Activated naive CD8-positive, alpha-beta T cell treated with anti-CD3 and anti-CD28 coated beads, Interleukin-2, amount 50 U/mL, for 24 hours (primary cell): ENCODE measurements around the gene TUT1.
"Not testable (repeated sequence)": the region's sequence is repeated elsewhere in the genome, so short reads cannot be mapped to it uniquely, and the experiment has no call there.

Experiments
- ATAC-seq: fragments of 150-1000 bp; cut with Tn5 transposase; one replicate; pipeline ENCODE4 v1.10.0; 2021
- DNase-seq: peaks from one replicate; pipeline ENCODE4 v3.0.0; 2021
- H3K27ac Mint-ChIP-seq: one replicate; pipeline ENCODE4 v1.8.0; 2021; ENCODE audit warnings: mild to moderate bottlenecking, mixed read lengths
- H3K27me3 Mint-ChIP-seq: one replicate; pipeline ENCODE4 v1.8.0; 2021; ENCODE audit warnings: mixed read lengths
- H3K36me3 Mint-ChIP-seq: one replicate; pipeline ENCODE4 v1.8.0; 2021; ENCODE audit warnings: low read depth, mixed read lengths
- H3K4me1 Mint-ChIP-seq: one replicate; pipeline ENCODE4 v1.8.0; 2021; ENCODE audit warnings: mixed read lengths
- H3K4me3 Mint-ChIP-seq: one replicate; pipeline ENCODE4 v1.8.0; 2021; ENCODE audit warnings: mild to moderate bottlenecking, moderate library complexity, mixed read lengths
- H3K9me3 Mint-ChIP-seq: one replicate; pipeline ENCODE4 v1.8.0; 2021; ENCODE audit warnings: mixed read lengths

Gene TUT1

DNA sequence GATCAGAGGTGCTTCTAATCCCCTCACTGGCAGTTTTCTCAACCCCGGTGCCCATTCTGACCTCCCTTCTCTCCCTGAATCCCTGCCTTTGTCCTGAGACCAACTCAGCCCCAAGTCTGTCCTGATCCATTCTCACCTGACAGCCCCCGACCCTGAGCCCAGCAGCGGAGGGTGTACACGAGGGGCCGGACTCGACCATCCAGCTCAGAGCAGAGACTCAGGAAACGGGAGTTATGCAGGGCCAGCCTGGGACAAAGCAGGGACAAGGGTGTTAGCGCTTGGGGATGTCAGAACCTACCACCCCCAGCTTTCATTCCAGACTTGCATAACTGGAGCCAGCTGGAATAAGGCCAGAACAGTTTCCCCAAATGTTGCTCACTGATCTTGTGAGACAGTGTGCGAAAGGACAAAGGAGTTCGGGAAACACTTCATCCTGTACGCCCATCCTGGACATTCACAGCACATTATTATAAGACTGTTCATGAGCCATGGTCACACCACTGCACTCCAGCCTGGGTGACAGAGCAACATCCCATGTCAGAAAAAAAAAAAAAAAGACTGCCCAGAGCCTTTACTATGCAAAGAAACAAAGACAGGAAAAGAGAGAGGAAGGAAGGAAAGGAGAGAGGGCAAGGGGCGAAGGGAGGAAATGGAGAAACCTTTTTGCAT lies 14.1 kb downstream of the TUT1 start:
- Mint-ChIP-seq H3K4me1 (peaks cover 28% of the 10 kb centered on the region), H3K27me3 (no peaks in the 10 kb centered on the region), H3K9me3 (no peaks in the 10 kb centered on the region), H3K36me3 (peaks cover 37% of the 10 kb centered on the region), H3K4me3 (no peak overlapping the region), H3K27ac (no peak overlapping the region)
- no peak for ATAC-seq
- DNase-seq, result no peak

DNA sequence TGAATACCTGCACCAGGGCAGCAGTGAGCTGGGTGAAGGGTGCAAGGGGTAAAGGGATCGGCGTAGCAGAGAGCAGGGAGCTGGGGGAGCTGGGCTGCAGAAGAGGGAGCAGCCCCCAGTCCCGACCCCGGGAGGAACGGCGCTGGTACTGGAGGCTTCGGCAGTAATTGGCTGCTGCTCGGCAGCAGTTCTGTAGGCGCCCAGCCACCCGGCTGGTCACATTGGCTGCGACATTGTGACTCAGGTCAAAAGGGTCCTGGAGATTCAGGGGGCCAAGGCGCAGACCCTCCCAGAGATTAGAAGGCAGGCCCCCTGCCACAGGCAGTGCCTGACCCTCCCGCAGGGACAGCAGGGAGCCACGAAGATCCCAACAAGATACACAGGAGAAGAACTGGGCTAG lies 15.5 kb downstream of the TUT1 start:
- Mint-ChIP-seq H3K36me3 (peaks cover 47% of the 10 kb centered on the region), H3K4me1 (peaks cover 41% of the 10 kb centered on the region), H3K27ac (peak overlapping the region; percentile 43), H3K9me3 (no peaks in the 10 kb centered on the region), H3K4me3 (peak overlapping the region; percentile 99), H3K27me3 (no peaks in the 10 kb centered on the region)
- ATAC-seq (no peak), DNase-seq (no peak)

DNA sequence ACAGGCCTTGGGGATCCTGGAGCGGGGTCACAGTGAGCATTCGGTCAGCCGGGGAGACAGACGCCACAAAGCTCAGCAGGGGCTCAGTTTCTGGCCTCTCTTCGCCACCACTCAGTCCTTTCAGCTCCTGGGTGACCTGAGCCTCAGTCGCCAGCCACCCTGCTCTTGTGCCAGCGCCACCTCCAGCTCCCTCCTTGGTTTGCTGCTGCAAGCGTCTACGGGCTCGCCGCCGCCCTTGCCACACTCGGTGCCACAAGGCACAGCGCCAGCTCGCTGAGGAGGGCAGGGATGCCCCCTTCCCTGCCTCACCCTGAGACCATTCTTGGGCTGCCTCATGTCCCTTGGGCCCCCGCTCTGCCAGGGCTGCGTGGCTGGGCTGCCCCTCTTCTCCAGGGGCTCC lies 16.2 kb downstream of the TUT1 start:
- H3K4me3 Mint-ChIP-seq, result peak overlapping the region; percentile 99
- no peaks in the 10 kb centered on the region for H3K27me3 Mint-ChIP-seq
- DNase-seq (no peak), ATAC-seq (no peak)
- H3K36me3 Mint-ChIP-seq, result peaks cover 52% of the 10 kb centered on the region
- no peaks in the 10 kb centered on the region for H3K9me3 Mint-ChIP-seq
- H3K4me1 Mint-ChIP-seq, result peaks cover 47% of the 10 kb centered on the region
- peak overlapping the region; percentile 98 for H3K27ac Mint-ChIP-seq

DNA sequence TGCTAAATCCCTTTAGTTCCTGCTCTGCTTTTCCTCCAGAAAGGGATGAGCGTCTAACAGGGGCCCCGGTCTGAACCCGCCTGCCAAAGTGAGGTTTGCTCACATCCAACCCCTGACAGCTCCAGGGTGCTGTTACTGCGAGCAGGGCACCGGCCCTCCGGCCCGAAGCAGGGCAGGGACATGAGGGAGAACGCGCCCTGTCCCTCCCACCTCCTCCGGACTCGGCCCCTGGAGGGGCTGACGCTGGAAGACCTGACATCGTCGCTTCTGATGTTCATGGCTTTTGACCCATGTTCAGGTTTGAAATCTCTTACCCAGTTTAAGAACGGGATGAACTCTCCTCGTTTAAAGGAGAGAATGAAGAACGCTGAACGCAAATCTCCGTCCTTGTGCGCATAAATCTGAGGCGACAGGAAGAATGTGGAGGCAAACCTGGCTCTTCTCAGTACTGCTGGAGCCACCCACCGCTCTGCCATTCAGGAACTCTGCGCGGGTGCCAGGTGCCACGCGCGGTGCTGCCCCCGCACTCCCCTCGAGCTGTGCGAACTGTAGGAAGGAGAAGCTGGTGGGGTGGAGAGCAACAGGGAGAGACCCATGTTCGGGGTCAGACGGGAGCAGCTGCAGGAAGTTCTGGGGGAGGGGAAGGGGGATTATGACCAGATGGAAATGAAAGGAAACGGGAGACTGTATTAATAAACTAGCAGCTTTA lies 16.8 kb downstream of the TUT1 start:
- Mint-ChIP-seq H3K9me3 (no peaks in the 10 kb centered on the region), H3K27ac (peak overlapping the region; percentile 98), H3K4me1 (peaks cover 54% of the 10 kb centered on the region), H3K27me3 (no peaks in the 10 kb centered on the region), H3K4me3 (peak overlapping the region; percentile 99), H3K36me3 (peaks cover 59% of the 10 kb centered on the region)
- DNase-seq (peak; percentile 21), ATAC-seq (peak; percentile 9)

DNA sequence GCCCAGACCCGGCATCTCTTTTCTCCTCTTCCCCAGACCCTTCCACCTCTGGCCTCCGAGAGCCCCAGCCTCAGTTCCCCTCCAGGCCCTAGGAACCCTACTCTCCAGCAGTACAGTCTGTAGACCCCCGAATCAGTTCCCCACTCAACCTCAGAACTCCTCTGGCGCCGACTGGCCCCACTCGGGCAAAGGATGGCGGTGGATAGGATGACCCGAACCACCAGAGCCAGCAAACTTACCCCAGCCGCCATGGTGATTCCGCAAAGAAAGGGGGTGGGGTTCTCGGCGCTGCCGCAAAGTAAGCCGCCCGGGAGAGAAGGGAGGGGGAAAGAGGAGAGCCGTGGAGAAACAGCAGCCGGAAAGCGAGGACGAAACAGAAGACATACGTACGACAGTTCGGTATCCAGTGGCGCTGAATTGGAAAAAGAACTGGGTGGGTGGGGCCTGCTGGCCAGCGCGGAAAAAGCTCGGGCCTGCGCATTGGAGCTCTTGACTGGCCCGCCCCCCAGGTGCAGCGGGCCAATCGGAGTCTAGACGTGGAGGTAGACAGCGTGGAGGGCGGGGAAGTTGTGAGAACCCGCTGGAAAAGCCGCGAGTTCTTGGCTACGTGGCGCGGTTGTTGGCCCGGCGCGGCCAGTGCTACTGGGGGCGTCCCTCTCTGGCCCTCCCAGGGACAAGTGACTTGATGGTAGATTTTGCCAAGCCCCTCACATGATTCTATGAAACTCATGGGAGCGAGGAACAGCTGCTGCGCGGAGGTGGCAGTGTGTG lies 17.5 kb downstream of the TUT1 start, which contains the start of gene EEF1G:
Gene EEF1G (minus strand): TSS at position 300 of the 771 bp plus-strand sequence. CDS start 49 bp downstream, at position 251.
- Mint-ChIP-seq H3K4me3 (peak within 1 kb of the TSS; percentile 99), H3K27me3 (no peaks in the 10 kb centered on the region), H3K9me3 (no peaks in the 10 kb centered on the region), H3K36me3 (peaks cover 64% of the 10 kb centered on the region), H3K4me1 (peaks cover 56% of the 10 kb centered on the region), H3K27ac (peak within 1 kb of the TSS; percentile 98)
- ATAC-seq (peak; percentile 92), DNase-seq (peak; percentile 97)

DNA sequence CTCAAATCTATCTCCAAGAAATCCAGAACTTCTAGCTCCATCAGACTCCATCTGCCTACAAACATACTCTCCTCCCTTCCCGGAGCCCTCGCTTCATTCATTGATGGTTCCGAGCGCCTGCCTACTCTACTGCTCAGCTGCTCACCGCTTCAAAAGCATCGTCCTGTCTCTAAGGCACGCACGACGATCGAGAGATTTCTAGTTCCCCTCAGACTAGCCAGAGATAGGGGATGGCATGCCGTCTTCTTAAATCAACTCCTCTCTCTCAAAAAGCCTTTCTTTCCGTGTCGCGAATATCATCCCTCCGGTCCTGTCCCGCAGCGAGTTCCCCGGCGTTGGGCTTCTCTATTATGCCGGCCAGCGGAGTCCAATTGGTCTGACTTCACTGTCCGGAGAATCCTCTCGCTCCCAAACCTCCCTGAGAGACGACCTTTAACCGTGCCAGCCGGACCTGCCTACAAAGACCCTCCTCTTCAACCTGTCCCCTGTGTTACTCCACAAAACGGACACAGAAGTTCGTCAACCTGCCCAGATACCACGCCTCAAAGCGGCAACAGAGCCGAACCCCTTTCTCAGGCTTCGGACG lies 18.2 kb downstream of the TUT1 start:
- Mint-ChIP-seq H3K4me1 (peaks cover 60% of the 10 kb centered on the region), H3K4me3 (peak overlapping the region; percentile 99), H3K36me3 (peaks cover 66% of the 10 kb centered on the region), H3K9me3 (no peaks in the 10 kb centered on the region), H3K27ac (peak overlapping the region; percentile 98), H3K27me3 (no peaks in the 10 kb centered on the region)
- DNase-seq, result no peak
- no peak for ATAC-seq

DNA sequence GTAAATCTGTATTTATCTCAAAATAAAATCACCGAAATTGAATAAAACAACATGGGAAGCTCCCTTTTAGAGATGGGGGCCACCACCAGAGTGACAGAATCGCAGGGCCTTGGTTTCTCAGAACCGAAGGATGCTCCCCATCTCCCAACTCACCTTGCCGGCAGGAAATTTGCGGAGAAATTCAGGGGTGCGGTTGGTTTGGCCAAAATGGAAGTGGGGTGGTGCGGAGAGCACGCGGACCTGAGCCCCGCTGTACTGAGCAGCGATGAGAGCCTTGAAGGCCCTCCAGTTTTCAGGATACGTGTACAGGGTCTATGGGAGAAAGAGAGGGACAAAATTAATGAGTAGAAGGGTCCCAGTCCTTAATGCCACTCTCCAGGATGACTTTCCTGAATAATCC lies 18.9 kb downstream of the TUT1 start:
- ATAC-seq (no peak), DNase-seq (no peak)
- peaks cover 68% of the 10 kb centered on the region for H3K36me3 Mint-ChIP-seq
- H3K4me3 Mint-ChIP-seq, result peak overlapping the region; percentile 99
- peaks cover 62% of the 10 kb centered on the region for H3K4me1 Mint-ChIP-seq
- no peaks in the 10 kb centered on the region for H3K9me3 Mint-ChIP-seq
- H3K27ac Mint-ChIP-seq, result peak overlapping the region; percentile 98
- no peaks in the 10 kb centered on the region for H3K27me3 Mint-ChIP-seq

DNA sequence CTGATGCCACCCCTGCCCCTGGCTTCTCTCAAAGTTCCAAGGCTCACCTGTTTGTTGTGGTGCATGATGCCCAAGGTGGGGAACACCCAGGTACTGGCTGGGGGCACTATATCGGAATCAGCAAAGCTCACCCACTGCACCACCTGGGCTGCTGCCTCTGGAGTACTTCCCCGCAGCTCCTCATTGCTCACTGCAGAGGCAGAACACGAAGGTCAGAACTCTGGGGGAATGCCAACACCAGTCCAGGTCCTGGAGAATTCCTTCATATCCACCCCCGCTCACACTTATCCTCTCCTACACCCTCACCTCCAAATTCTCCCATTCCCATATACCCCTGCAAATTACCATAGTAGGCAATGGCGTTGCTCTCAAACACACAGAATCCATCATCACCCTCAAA lies 19.8 kb downstream of the TUT1 start:
- not testable (repeated sequence) for H3K9me3 Mint-ChIP-seq, ATAC-seq, H3K27me3 Mint-ChIP-seq, DNase-seq
- Mint-ChIP-seq H3K4me3 (peak overlapping the region; percentile 99), H3K4me1 (peaks cover 72% of the 10 kb centered on the region), H3K27ac (peak overlapping the region; percentile 98), H3K36me3 (peaks cover 76% of the 10 kb centered on the region)

DNA sequence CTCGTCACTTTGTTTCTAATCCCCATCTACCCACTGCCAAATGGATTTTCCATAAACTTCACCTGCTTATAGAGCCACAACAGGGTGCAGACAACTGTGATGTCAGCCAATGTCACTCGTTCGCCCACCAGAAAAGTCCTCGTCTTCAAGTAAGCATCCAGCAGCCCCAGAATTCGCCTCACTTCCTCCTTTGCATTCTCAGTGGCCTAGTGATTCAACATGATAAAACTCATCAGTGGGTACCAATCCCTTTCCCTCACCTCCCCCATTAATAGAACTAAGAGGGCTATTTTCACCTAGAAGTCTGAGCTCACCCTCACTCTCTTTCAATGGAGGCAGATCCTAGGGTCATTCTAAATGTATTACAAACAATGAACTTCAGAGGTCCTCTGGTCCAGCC lies 20.4 kb downstream of the TUT1 start:
- not testable (repeated sequence) for DNase-seq, H3K9me3 Mint-ChIP-seq, H3K27me3 Mint-ChIP-seq, ATAC-seq
- H3K4me3 Mint-ChIP-seq, result peak overlapping the region; percentile 99
- peak overlapping the region; percentile 98 for H3K27ac Mint-ChIP-seq
- H3K36me3 Mint-ChIP-seq, result peaks cover 80% of the 10 kb centered on the region
- peaks cover 77% of the 10 kb centered on the region for H3K4me1 Mint-ChIP-seq

DNA sequence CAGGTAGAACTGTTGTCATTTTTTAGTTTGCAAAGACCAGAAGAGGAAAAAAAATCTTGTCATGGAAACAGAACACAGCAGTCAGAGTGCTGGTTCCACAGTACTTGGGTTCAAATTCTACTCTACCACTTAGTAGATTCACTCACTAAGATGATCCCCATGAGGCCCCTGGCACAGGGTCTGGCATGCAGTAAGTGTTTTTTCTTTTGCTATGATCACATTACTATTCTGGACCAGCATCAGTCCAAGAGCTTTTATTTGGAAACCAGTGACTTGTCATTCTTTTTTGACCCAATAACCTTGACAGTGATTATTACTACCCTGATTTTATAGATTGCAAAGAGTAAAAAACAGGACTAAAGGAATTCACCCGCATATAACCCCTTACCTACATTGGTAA lies 21.7 kb downstream of the TUT1 start:
- H3K27ac Mint-ChIP-seq, result peak overlapping the region; percentile 98
- ATAC-seq (no peak), DNase-seq (no peak)
- H3K4me1 Mint-ChIP-seq, result peaks cover 78% of the 10 kb centered on the region
- H3K9me3 Mint-ChIP-seq, result no peaks in the 10 kb centered on the region
- H3K36me3 Mint-ChIP-seq, result peaks cover 87% of the 10 kb centered on the region
- H3K27me3 Mint-ChIP-seq, result no peaks in the 10 kb centered on the region
- peak overlapping the region; percentile 99 for H3K4me3 Mint-ChIP-seq

DNA sequence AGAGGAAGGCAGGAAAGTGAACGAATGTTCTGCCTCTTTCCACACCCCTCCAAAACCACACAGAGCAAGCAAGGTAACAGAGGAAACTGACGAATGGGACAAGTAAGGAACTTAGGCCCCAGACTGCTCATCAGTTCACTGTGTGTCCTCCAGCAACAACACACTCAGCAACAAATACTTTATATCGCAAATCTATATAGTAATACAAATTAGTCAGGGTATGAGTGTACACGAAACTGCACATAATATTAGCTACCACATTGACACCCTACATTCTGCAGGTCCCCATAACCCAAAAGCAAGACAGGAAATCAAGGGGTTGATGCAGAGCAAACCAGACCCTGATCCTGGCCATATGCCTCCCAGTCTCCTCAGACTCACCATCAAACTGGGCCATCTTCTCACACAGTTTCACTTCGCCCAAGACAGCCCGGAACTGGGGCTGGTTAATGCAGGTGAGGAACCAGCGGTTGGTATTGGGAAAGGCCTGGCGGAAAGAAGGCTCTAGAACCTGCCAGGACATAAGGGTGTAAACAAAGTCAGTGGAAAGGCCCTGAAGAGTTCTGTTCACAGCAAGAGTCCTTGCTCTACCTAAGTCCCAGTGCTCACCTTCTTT lies 24.2 kb downstream of the TUT1 start:
- Mint-ChIP-seq H3K36me3 (peaks cover 80% of the 10 kb centered on the region), H3K9me3 (no peaks in the 10 kb centered on the region), H3K4me1 (peaks cover 71% of the 10 kb centered on the region), H3K27ac (peak overlapping the region; percentile 66), H3K4me3 (peak overlapping the region; percentile 41), H3K27me3 (no peaks in the 10 kb centered on the region)
- no peak for ATAC-seq
- DNase-seq, result no peak

DNA sequence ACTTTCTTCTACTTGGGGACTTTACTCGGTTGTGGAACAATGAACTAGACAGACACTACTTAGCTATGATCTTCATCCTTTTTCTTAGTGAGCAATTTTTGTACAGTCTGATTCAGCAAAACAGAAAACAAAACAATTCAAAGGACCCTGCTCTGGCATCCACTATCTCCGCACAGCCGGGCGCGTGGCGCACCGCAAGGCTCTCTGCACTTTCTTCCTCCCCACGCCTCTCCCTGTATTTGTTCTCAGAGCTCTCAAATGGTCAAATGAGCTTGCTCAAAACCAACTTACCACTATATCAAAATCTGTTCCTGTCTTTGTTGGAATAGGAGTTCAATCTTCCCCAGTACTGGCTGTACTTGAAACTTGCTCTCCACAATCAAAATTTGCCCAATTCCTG lies 25.1 kb downstream of the TUT1 start:
- H3K27ac Mint-ChIP-seq, result peak overlapping the region; percentile 33
- H3K4me1 Mint-ChIP-seq, result peaks cover 69% of the 10 kb centered on the region
- no peaks in the 10 kb centered on the region for H3K27me3 Mint-ChIP-seq
- peaks cover 77% of the 10 kb centered on the region for H3K36me3 Mint-ChIP-seq
- no peaks in the 10 kb centered on the region for H3K9me3 Mint-ChIP-seq
- DNase-seq, result no peak
- ATAC-seq, result no peak
- no peak overlapping the region for H3K4me3 Mint-ChIP-seq

DNA sequence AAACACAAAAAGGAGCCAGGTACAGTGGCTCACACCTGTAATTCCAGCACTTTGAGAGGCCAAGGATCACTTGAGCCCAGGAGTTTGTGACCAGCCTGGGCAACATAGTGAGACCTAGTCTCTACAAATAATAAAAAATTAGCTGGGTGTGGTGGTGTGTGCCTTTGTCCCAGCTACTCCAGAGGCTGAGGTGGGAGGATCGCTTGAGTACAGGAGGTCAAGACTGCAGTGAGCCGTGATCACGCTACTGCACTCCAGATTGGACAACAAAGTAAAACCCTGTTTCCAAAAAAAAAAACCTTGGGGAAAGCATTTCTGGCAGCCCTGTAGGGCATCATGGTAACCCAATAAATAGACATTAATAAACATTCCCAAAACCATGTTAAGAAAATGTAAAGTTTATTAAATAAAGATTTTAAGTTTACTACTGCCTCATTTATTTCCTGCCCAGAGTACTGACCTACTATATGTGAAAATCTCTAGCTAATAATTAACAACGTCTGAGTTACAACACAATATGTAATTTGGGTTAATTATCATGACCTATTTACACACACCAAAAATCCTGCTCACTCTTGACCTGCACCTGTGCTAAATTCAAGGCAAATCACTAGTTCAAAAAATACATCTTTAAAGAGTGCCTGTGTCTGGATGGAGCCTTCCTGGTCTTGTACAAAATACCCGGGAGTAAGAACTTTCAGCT lies 26.1 kb downstream of the TUT1 start:
- ATAC-seq (no peak), DNase-seq (no peak)
- Mint-ChIP-seq H3K4me3 (no peak overlapping the region), H3K36me3 (peaks cover 77% of the 10 kb centered on the region), H3K27me3 (no peaks in the 10 kb centered on the region), H3K27ac (peak overlapping the region; percentile 23), H3K4me1 (peaks cover 69% of the 10 kb centered on the region), H3K9me3 (no peaks in the 10 kb centered on the region)
